Measurements from ENCODE around the gene LRRC8E.
A peak's percentile ranks its signal among the peaks of the same experiment; 100 is the strongest.
"Not testable (repeated sequence)": the region's sequence is repeated elsewhere in the genome, so short reads cannot be mapped to it uniquely, and the experiment has no call there.

LRRC8E gene

DNA sequence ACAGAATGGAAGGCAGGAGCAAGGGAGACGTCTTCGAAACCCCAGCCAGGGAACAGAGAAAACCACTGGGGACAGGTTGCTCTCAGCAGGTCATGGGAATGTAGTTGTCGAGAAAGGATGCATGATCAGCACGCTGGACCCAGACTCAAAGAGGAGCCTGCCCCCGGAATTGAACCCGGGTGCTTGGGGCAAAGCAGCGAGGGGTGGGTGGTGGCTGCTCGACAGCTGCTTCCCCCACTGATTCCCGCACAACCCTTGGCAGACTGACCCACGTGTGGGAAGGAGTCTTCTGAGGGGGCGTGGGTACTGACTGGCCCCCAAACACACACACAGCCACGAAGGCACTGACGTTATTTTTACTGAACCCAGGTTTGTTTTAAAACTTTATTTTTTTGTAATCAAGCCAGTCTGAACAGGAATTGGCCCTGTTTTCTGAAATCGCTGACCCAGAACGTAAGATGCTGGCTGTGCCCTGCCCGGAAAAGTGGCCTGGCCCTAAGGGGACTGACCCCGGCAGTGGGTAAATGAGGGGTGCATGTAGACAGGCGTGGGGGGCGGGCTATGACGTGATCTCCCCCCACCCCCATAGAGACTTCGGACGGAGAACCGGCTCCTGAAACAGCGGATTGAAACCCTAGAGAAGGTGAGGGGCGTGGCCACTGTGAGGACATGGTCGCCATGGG is 32.7 kb upstream of the LRRC8E start:
- DNase-seq, result no peak

- DNase-seq, result no peak
These were observed 32.2 kb upstream of the LRRC8E start for GRCh38 chr19:7856109-7856591.

GRCh38 chr19:7856679-7857663 is 31.3 kb upstream of the LRRC8E start:
- DNase-seq, result no peak

GRCh38 chr19:7857727-7858108 is 30.6 kb upstream of the LRRC8E start:
- DNase-seq, result no peak

GRCh38 chr19:7858109-7858770 is 30.1 kb upstream of the LRRC8E start:
- DNase-seq, result no peak

- not testable (repeated sequence) for DNase-seq
These were observed 29.2 kb upstream of the LRRC8E start for GRCh38 chr19:7859087-7859486.

GRCh38 chr19:7859831-7860713 is 28.2 kb upstream of the LRRC8E start:
- DNase-seq, result no peak

DNA sequence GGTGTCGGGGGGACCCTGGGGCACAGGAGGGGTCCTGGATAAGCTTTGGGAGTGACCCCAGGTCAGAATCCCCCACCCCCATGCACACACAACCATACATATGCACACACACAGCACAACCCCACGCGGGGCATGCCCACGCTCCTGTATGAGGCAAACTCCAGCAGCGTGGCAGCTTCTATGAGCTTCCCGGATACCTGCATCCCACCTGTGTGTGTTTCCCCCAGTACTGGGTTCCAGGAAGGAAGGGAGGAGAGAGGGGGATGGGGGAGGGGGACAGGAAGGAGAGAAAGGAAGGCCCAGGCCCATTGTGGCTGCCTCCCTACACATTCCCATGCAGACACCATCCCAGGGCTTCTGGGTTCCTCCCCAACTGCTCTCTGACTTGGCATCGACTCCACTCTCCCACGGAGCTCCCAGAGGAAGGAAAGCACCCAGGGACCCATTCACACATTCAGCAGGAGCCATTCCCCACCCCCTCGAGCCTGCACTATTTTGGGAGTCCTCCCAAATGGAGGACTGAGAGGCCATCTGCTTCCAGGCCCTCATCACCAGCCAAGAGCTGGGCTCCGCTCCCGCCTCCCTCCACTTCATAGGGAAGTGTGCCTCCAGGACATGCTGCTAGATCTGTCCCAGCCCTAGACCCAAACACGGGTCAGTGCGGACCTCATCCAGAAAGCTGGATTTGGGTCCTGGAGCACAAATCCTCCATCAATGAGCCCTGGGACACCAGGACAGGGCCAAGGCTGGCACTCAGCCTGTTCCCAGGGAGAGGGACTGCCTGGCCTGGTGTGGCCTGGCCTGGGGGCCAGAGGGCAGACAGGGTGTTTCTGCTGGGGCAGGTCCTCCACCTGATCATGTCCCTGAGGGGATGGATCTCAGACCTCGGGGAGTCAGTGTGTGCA is 27.3 kb upstream of the LRRC8E start:
- DNase-seq, result no peak

DNA sequence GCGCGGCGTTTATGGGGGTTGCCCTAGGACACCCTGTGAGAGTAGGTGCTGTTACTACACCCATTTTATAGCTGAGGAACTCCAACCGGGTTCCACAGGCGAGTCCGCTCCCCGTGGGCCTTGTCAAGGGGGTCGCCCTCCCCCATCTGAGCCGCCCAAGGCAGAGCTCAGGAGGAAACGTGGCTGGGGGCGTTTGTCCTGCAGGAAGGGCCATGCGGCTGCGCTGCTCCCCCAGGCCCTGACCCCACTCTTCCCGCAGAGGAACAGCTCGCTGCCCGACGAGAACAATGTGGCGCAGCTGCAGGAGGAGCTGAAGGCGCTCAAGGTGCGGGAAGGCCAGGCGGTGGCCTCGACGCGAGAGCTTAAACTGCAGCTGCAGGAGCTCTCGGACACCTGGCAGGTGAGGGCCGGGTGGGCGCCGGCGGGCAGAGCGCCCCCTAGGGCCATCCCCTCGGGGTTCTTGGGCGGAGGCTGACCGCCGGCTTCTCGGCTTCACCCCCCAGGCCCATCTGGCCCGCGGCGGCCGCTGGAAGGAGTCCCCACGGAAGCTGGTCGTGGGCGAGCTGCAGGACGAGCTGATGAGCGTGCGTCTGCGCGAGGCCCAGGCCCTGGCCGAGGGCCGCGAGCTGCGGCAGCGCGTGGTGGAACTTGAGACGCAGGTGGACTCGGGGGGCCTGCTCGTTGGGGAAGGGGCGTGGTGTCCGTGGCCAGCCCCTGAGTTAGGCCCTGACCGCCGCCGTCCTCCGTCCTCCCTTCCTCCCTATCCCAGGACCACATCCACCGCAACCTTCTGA is 26.5 kb upstream of the LRRC8E start:
- DNase-seq, result no peak

DNA sequence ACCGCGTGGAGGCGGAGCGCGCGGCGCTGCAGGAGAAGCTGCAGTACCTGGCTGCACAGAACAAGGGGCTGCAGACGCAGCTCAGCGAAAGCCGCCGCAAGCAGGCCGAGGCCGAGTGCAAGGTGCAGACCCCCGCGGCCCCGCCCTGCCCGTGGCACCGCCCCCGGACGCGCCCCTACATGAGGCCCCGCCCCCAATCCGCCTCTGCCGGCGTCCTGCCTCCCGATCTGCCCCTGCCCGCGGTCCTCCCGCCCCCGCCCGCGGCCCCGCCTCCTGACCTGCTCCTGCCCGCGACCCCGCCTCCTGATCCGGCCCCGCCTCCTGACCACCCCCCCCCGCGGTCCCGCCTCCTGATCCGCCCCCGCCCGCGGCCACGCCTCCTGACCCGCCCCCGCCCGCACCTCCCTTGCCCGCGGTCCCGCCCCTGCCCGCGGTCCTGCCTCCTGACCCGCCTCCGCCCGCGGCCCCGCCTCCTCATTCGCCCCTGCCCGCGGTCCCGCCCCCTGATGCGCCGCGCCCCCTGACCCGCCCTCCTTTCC is 25.8 kb upstream of the LRRC8E start:
- DNase-seq, result peak; percentile 72 to 76

- DNase-seq, result no peak
These were observed 24.9 kb upstream of the LRRC8E start for GRCh38 chr19:7863157-7863970.

DNA sequence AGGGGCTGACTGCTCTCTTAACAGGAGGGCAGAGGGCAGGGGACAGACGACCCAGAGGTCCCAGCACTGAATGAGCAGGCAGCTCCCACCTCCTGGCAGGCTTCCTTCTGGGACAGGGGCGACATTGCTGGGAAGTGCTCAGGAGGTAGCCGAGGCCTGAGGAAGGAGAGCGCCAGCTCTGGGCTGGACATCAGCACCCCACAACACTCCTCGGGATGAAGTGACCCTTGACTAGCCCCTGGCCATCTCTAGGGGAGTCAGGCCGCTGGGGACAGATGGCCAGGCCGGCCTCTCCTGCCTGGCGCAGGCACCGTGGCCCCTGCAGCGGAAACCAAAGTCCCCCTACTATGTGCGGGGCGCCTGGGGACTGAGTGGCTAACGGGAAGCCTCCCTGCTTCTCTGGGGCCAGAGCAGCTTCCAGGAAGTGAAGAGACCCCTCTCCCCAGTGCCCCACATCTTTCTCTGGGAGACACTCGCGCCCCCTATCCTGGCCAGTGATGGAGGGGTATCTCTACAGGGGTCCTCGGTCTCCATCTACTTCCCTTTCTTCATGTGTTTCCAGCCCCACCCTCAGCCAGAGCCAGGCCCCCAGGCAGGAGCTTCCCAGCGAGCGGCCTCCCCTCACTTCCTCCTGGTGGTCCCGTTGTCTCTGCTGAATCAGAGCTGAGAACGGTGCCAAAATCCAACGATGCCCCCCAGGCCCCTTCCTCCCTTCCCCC is 24.2 kb upstream of the LRRC8E start:
- no peak for DNase-seq

DNA sequence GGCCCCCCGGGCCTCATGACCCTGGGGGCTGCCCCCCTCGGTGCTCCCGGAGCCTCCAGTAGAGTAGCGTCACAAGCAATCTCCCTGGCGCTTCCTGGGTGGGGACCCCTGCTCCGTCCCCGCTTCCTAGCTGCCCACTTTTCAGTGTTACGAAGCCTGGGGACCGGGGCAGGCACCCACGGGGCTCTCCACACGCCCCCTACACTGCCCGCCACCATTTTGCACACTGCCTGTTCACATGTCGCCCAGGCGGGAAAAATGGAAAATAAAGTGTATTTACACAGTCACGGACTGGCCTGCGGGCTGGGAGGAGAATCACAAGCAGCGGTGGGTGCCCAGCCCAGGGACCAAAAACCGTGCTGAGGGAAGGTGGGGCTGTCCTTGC is 23.6 kb upstream of the LRRC8E start:
- DNase-seq, result no peak

DNA sequence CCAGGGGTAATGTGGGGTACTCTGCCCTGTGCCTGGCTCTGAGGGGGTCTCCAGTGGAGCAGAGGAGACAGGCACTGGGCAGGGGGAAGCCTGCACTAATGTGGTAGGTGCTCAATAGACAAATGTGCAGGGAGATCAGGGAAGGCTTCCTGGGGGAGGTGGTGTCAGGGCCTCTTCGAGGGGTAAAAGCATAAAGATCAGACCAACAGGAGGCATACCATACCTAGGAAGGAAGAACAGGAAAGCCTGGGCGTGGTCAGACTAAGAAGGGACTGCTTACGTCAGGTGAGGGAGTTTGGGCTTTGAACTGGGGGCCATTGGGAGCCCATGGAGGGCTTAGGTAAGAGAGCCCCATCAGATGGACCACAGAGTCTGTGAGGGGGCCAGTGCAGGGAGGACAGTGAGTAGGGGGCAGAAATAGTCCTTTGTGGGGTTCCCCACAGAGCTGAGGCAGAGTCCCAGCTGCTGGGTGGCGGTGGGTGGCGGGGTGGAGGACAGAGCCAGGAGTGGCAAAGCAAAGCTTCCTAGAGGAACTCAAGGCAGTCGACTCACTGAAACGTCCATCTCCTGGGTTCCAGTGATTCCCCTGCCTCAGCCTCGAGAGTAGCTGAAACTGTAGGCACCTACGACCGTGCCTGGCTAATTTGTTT is 22.9 kb upstream of the LRRC8E start:
- DNase-seq, result no peak

GRCh38 chr19:7866399-7867091 is 21.8 kb upstream of the LRRC8E start:
- DNase-seq, result no peak

- no peak for DNase-seq
These were observed 21.0 kb upstream of the LRRC8E start for GRCh38 chr19:7867092-7867844.

DNA sequence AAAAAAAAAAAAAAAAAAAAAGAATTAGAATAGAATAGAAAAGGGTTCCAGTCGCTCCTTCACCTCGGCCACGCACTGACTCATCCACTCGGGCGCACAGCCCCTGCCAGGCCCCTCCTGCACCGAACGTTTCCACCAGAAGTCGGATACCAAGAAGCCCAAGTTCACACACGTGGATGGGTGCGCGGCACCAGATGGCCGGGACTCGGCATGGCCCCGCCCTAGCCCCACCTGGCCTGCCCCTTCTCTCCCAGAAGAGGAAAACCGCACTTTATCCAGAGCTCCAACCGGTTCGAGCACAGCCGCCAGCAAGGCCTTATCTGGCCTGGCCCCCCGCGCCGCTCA is 20.0 kb upstream of the LRRC8E start:
- no peak for DNase-seq
